ENCODE measurements around the gene TMEM107. TPM values are rescaled to one million over a fixed set of nuclear protein-coding genes. Genes with fewer than 3 reads are reported as not detected.

Gene TMEM107
- total RNA-seq, 1 donor from 2014 or later = 17.5 TPM

DNA sequence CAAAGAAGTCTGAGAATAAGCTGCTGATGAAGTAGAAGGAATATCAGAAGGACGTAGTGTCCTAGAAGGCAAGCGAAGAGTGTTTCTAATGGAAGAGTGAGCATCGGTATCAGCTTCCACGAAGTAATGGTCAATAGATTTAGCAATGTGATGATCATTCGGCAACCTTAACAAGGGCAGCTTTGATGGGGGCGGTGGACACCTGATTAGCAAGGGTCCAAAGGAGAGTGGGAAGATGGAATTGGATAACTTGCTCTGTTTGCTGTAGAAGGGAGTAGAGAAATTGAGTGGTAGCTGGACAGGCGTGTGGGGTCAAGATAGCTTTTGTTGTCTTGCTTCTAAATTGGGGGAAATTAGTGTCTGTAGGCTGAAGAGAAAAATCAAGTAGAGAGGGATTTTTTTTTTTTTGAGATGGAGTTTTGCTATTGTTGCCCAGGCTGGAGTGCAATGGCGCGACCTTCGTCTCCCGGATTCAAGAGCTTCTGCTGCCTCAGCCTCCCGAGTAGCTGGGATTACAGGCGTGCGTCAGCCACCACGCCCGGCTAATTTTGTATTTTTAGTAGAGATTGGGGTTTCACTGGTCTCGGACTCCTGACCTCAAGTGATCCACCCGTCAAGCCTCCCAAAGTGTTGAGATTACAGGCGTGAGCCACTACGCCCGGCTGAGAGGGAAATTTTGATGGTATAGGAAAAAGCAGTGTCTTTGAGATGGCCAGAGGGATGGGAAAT lies 38.4 kb downstream of the TMEM107 start:
- DNase-seq = no peak

DNA sequence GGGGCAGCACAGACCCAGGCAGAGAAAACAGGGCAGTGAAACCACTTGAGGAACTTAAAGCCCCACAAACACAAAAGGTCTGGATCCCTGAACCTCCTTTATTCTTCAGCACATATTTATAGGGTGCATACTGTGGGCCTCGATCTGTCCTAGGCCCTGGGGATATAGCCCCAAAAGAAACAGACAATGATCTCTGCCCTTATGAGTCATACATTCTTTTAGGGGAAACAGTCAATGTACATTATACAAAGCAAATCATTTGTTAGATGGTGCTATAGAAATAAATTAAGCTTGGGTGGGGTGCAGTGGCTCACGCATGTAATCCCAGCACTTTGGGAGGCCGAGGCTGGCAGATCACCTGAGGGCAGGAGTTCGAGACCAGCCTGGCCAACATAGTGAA lies 42.2 kb downstream of the TMEM107 start:
- no peak for DNase-seq

DNA sequence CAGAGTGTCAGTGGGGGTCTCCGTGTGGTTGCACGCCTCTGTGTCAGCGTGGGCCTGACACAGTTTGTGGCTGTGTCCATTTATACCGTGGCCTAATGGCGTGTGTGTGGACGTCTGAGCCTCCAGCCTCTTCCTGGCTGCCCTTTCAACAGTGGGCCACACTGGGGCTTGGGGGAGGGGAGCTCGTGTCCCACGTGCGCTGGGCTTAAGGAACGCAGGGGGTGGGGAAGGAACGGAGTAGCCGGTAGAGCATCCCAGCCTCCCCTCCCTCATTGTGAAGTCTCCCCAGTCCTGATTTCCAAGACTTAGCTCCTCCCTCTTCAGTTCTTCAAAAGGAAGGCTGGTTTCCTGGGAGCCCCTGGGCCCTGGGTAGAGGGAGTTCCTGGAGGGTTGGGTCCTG lies 42.8 kb downstream of the TMEM107 start:
- no peak for DNase-seq

DNA sequence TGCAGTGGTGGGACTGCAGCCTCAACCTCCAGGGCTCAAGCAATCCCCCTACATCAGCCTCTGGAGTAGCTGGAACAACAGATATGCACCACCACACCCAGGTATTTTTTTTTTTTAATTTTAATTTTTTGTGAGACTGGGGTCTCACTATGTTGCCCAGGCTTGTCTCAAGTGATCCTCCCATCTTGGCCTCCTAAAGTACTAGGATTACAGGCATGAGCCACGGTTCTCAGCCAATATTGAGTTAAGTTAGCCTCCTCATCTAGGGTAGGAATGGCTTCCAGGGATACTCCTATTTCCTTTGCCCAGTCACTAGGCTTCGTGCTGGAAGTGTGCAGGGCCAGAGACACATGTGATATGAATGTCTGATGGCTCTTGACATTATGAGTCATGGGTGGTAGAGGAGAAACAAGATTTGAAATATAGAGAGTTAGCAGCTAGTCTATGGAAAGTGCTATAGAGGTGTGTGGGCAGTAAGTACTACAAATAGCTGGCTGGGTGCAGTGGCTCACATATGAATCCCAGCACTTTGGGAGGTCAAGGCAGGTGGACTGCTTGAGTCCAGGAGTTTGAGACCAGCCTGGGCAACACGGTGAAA lies 44.2 kb downstream of the TMEM107 start:
- no peak for DNase-seq

DNA sequence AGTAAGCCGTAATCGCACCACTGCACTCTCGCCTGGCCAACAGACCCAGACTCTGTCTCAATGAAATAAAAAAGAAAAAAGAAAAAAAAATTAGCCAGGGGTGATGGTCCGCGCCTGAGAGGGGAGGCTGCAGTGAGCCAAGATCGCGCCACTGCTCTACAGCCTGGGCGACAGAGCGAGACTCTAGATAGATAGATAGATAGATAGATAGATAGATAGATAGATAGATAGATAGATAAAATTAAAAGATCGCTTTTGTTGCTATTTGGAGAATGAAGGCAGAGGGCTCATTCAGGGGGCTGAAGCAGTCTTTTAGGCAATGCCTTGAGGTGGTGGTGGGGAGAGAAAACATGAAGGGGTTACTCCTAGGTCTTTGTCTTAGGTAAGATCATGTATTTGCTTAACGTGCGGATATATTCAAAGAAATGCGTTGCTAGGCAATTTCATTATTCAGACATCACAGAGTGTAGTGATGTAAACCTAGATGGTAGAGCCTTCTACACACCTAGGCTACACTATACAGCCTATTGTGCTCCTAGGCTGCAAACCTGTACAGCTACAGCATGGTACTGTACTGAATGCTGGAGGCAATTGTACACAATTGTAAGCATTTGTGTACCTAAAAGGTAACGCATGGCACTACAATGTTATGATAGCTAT lies 47.9 kb downstream of the TMEM107 start:
- no peak for DNase-seq

DNA sequence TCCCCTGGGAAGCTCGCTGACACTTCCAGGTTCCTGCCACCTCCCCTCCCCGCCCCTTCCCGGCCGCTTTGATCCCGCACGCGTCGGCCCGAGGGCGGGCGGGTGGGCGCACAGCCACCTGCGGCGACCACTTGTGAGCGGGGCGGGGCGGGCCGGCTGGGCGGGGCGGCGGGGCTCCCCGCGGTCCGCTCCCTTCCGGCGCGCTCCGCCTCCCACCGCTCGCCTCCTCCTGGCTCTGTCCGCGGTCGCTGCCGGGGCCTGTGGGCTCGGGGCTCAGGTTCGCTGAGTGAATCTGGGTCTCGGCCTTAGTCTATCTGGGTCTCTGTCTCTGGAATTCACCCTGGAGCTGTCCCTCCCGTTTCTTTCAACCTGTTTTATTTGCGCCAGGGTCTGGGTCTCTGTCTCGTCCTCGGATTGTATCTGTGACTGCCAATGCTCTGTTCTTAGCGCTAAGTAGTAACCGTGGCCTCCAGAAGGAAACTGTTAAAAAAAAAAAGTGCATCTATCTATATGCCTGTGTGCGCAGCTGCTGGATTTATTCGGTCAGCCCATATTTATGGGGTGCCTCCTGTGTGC lies 49.6 kb downstream of the TMEM107 start:
- peak; percentile 34 for DNase-seq

DNA sequence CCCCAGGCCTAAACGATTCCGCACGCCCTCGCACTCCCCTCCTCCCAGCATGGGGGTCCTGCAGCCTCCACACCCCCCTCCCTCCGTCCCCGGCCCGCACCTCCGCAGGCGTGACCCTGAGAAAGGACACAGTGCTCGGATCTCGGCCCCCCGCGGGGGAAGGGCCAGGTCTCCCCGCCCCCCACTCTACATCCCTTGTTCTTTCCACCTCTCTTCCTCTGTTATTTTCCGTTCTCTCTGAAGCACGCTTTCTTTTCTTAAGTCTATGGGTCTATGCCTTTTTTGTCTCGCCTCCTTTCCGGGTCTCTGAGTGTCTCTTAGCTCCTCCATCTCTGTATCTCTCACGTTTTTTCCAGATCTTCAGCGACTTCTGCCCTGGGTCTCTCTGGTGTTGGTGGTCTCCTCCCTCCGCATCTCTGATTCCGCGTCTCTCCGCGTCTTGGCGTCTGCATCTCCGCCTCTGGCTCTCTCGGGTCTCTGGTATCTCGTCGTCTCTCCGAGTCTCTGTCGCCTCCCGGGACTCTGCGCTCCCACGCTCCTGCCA lies 50.2 kb downstream of the TMEM107 start:
- DNase-seq = no peak

DNA sequence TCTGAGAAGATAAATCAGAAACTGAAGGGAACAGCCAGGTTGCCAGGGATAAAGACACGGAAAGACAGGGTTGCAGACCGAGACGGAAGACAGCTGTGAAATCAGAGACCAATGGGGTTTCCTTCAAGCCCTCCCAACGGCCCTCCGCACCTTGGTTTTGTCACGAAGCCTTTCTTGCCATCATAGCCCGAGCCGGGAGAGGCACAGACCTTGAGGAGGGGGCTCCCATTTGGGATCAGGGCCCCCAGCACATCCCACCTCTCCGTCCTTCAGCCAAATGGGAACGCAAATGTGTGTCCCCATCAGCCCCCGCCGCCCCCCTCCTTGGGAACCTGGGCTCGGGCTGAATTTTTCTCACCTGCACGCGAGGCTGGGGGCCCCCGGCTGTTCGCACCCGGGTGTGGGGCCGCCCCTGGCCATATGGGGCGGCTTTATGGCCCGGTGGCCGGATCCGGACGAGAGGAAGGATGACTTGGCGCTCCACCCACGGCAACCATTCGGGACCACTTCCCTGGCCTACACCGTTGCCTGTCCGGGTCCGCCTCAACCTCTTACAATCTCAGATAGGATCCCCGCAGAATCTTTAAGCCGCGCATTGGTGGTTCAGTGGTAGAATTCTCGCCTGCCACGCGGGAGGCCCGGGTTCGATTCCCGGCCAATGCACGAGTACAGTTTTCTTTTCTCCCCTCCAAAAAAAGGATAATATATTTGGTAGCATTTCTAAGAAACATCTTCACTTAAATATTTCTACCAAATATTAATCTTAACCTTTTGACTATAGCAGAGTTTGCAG lies 50.8 kb downstream of the TMEM107 start:
- peak; percentile 76 for DNase-seq

DNA sequence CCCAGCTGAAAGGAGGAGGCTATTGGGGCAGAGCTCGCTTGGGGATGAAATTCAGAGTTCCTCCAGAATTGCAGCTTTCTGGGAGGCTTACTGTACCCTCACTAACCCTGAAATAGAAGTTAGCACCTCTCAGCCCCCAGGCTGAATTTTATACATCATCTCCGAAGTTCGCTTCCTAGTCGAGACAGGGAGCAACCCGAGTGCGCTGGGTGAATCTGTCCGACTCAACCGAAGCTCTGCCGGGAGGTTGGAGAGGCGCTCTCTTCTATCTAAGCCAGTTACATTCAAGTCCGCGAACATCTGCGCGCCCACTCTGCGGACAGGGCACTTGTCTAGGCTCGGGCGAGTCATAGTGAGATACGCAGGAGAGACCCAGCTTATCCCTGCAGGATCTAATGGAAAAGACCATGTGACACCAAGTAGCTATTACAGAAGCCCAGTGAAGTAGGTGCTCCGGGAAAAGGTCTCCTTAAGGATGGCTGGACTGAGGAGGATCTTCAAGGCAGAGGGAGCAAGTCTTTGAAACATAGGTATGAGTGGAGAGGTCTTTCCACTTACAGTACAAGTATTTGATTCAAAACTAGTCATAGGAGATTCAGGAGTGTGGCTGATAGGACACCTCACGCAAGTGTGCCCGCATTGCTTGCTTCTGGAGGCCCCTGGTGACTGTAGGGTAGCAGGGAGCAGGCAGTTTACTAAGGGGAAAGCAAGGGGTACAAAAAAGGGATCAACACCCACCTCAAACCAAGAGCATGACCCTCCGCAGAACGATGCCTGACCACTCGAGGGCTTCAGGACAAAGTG lies 51.6 kb downstream of the TMEM107 start:
- peak; percentile 18 for DNase-seq

DNA sequence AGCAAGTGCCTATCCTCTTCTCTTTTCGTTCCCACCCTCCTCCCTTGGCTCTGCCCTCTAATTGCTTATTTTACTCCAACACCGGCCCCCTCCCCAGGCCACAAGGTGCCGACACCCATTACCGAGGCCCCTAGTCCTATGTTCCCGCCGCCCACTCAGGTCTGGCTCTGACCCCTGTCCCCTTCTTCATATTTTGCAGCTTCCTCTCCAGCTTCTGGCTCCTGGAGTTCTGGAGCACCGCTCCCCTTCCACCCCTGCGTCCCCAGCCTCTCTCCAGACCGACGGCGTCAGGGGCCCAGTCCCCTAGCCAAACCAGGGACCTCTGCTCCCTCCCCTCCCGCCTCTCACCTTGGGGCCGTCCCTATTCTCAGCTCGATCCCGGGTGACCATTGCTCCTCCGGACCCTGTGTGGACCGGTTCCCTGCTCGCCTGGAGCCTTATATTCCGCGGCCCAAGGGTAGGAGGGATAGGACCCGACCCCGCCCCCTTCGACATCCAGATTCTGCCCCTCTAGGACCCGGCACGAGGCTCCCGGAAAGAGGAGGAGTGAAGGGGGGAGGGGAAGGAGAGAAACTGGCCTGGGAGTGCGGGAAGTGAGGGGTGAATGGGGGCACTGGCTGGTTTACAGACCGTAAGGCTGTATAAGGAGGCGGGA lies 52.4 kb downstream of the TMEM107 start, which contains the start of gene HES7:
Gene HES7, minus strand, starts transcription at position 412 of the 655 bp plus-strand sequence. Its CDS starts 22 bp downstream, at position 390.
- no peak for DNase-seq

DNA sequence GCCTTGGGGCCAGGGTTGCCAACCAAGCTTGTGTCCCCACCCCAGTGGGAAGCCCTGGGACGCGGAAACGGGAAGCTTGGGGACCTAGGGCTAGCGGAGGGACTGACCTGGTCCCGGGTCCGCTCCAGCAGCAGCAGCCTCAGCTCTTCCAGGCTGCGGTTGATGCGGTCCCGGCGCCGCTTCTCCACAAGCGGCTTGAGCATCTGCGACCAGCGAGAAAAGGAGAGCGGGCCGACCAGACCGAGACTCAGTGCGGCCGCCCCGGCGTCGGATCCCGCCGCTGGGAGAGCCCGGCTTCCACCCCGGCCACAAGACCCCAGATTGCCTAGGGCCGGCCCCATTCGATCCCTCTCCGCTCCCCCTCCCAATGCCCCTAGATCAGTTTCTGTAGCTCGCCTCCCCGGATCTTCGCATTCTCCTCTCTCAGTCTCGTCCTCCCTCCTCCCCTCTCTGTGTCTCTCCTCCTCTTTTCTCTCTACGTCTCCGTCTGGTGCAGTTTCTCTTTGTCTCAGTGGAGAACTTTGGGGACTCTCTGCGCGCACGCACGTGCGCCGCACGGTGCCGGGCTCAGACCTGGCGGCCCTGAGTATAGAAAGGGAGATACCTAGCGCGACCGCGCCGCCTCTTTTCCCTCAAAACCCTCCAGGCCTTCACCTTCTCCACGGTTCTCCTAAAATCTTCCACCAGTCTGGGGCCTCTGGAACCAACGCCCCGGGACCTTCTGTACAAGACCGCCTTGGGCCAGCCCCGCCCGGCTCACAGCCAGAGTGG lies 53.1 kb downstream of the TMEM107 start:
- DNase-seq = peak; percentile 46

Other genes with a start within 250 kb of the TMEM107 start
- gene KCNAB3, start 246.5 kb downstream of the TMEM107 start, total RNA-seq = 0.05 and 0.68 TPM in 2 replicates
- 46.1 and 67.5 TPM in 2 replicates for gene TRAPPC1, start 244.4 kb downstream of the TMEM107 start, total RNA-seq
- gene CNTROB, start 244.2 kb downstream of the TMEM107 start, total RNA-seq = 17.4 and 21.8 TPM in 2 replicates
- not detected in 2 replicates for gene GUCY2D, start 173.8 kb downstream of the TMEM107 start, total RNA-seq
- not detected in 2 replicates for gene ALOX15B, start 137.3 kb downstream of the TMEM107 start, total RNA-seq
- not detected in 2 replicates for gene ALOX12B, start 88.7 kb downstream of the TMEM107 start, total RNA-seq
- gene ALOXE3, start 57.9 kb downstream of the TMEM107 start, total RNA-seq = 0.05 TPM in 1 of 2 replicates, not detected in the other
- 0.09 TPM in 1 of 2 replicates, not detected in the other for gene HES7, start 52.3 kb downstream of the TMEM107 start, total RNA-seq
- gene PER1, start 24.0 kb downstream of the TMEM107 start, total RNA-seq = 7.7 and 18.7 TPM in 2 replicates
- gene VAMP2, start 13.4 kb downstream of the TMEM107 start, total RNA-seq = 4.4 and 5.2 TPM in 2 replicates
- gene BORCS6, start 13.8 kb upstream of the TMEM107 start, total RNA-seq = 16.6 and 18.9 TPM in 2 replicates
- 15.3 and 58.0 TPM in 2 replicates for gene AURKB, start 34.2 kb upstream of the TMEM107 start, total RNA-seq
- 8.2 and 9.0 TPM in 2 replicates for gene CTC1, start 71.7 kb upstream of the TMEM107 start, total RNA-seq
- 21.8 and 42.3 TPM in 2 replicates for gene PFAS, start 72.9 kb upstream of the TMEM107 start, total RNA-seq
- 9.5 and 13.4 TPM in 2 replicates for gene RANGRF, start 112.3 kb upstream of the TMEM107 start, total RNA-seq
- 0.51 and 0.84 TPM in 2 replicates for gene SLC25A35, start 119.0 kb upstream of the TMEM107 start, total RNA-seq
- 24.7 and 30.6 TPM in 2 replicates for gene ARHGEF15, start 133.9 kb upstream of the TMEM107 start, total RNA-seq
- gene ODF4, start 163.5 kb upstream of the TMEM107 start, total RNA-seq = not detected in 2 replicates
- gene RPL26, start 206.8 kb upstream of the TMEM107 start, total RNA-seq = 2,594 and 5,071 TPM in 2 replicates
- 0.05 TPM in 1 of 2 replicates, not detected in the other for gene RNF222, start 221.4 kb upstream of the TMEM107 start, total RNA-seq